Mammary epithelial cell (primary cell): ENCODE results near the gene COPE.

Experiments used
- EZH2 ChIP-seq: IDR thresholded peaks from 2 replicates; pipeline ENCODE4 v1.6.1; 2012; ENCODE audit warnings: low read length, inconsistent platforms, borderline replicate concordance
- TF ChIP-seq, protein P1 (sequence below), 2 donors: IDR thresholded peaks in 1 of 2; conservative IDR thresholded peaks in 1 of 2; 2 replicates each; pipeline ENCODE4 v1.5.1; 2011 to 2012; ENCODE audit warnings: inconsistent platforms in 2 of 2, low read length in 2 of 2, mild to moderate bottlenecking in 2 of 2, control low read depth in 1 of 2, low read depth in 1 of 2; ENCODE audit not compliant: insufficient read depth in 1 of 2; ENCODE audit errors: extremely low read depth in 1 of 2

DNA sequence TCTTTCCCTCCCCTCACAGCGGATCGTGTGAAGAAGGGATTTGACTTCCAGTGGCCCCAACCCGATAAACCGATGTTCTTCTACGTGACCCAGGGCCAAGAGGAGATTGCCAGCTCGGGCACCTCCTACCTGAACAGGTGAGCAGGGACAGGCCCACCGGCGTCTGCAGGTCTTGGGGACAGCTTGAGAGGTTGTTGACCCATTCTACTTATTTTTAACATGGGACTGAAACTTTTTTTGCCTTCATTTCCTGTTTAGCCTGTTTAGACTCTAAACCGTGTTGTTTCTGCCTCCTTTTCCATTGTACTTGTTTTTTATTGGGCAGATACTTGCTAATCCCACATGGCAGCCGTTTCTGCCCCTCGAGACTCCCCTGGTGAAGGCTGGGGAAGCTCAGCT, 58.9 kb downstream of the COPE start:
- TF ChIP-seq, protein P1, sequence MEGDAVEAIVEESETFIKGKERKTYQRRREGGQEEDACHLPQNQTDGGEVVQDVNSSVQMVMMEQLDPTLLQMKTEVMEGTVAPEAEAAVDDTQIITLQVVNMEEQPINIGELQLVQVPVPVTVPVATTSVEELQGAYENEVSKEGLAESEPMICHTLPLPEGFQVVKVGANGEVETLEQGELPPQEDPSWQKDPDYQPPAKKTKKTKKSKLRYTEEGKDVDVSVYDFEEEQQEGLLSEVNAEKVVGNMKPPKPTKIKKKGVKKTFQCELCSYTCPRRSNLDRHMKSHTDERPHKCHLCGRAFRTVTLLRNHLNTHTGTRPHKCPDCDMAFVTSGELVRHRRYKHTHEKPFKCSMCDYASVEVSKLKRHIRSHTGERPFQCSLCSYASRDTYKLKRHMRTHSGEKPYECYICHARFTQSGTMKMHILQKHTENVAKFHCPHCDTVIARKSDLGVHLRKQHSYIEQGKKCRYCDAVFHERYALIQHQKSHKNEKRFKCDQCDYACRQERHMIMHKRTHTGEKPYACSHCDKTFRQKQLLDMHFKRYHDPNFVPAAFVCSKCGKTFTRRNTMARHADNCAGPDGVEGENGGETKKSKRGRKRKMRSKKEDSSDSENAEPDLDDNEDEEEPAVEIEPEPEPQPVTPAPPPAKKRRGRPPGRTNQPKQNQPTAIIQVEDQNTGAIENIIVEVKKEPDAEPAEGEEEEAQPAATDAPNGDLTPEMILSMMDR (conservative IDR thresholded peaks at IDR 0.05 in 1 of 2, IDR thresholded peaks at IDR 0.05 in 1 of 2; ENCODE audit: extremely low read depth in 1 of 2, insufficient read depth in 1 of 2, low read depth in 1 of 2, low read length in 2 of 2), result no peak
- no peak for TF ChIP-seq EZH2
